ENCODE measurements around the gene DIAPH3. TPM values are rescaled to one million over a fixed set of nuclear protein-coding genes. Genes with fewer than 3 reads are reported as not detected.

Gene DIAPH3
- total RNA-seq, 5 donors from 2014 or later (not counting 1 experiment from before 2014, with no cell fraction given): 0.14 to 0.45 (median 0.30) TPM

- no peaks in the 10 kb centered on the region for H3K4me1 Mint-ChIP-seq
- no peaks in the 10 kb centered on the region for H3K36me3 ChIP-seq (ENCODE audit: control insufficient read depth in 2 of 2, extremely low read depth in 1 of 2, insufficient read depth in 1 of 2, low read length in 1 of 2)
- 100% methylated on average over 1 of the region's 2 CpGs for WGBS (ENCODE audit: insufficient coverage)
- H3K9me3 Mint-ChIP-seq: no peaks in the 10 kb centered on the region
- ATAC-seq (replicated peaks in 1 of 4) (no peak), DNase-seq (no peak)
- no peak overlapping the region for H3K27ac ChIP-seq (ENCODE audit: low read length)
- ChIA-PET POLR2A (no interaction called here), CTCF (no interaction called here)
- no peak overlapping the region for H3K4me3 Mint-ChIP-seq
- H3K4me1 ChIP-seq (ENCODE audit: control insufficient read depth in 1 of 2, extremely low read depth in 1 of 2, insufficient read depth in 2 of 2, low read length in 2 of 2): no peaks in the 10 kb centered on the region
- H3K27ac Mint-ChIP-seq: no peak overlapping the region
- no peaks in the 10 kb centered on the region for H3K9me3 ChIP-seq
- no peaks in the 10 kb centered on the region for H3K36me3 Mint-ChIP-seq
- H3K27me3 ChIP-seq (replicated peaks in 1 of 2; ENCODE audit: control insufficient read depth in 2 of 2, extremely low read depth in 1 of 2, insufficient read depth in 2 of 2, low read length in 1 of 2): no peaks in the 10 kb centered on the region
- no peaks in the 10 kb centered on the region for H3K27me3 Mint-ChIP-seq
- H3K4me3 ChIP-seq (ENCODE audit: control insufficient read depth in 1 of 2, extremely low read depth in 1 of 2, low read length in 1 of 2): no peak overlapping the region
Measured at GRCh38 chr13:59963827-59964226, 199.9 kb downstream of the DIAPH3 start.

- ChIA-PET POLR2A (no interaction called here), CTCF (interaction anchor here in 1 of 2 donors (0.7 kb wide), 1 partner anchor 13 kb away, joined by 5 read pairs; no protein-coding TSS in a partner anchor)
- Histone ChIP-seq H3K4me3 (ENCODE audit: control insufficient read depth in 1 of 2, extremely low read depth in 1 of 2, low read length in 1 of 2) (no peak overlapping the region), H3K9me3 (no peaks in the 10 kb centered on the region), H3K27me3 (replicated peaks in 1 of 2; ENCODE audit: control insufficient read depth in 2 of 2, extremely low read depth in 1 of 2, insufficient read depth in 2 of 2, low read length in 1 of 2) (no peaks in the 10 kb centered on the region), H3K36me3 (ENCODE audit: control insufficient read depth in 2 of 2, extremely low read depth in 1 of 2, insufficient read depth in 1 of 2, low read length in 1 of 2) (no peaks in the 10 kb centered on the region), H3K27ac (ENCODE audit: low read length) (no peak overlapping the region), H3K4me1 (ENCODE audit: control insufficient read depth in 1 of 2, extremely low read depth in 1 of 2, insufficient read depth in 2 of 2, low read length in 2 of 2) (no peaks in the 10 kb centered on the region)
- no peaks in the 10 kb centered on the region for H3K36me3 Mint-ChIP-seq
- H3K4me3 Mint-ChIP-seq: no peak overlapping the region
- no peaks in the 10 kb centered on the region for H3K9me3 Mint-ChIP-seq
- H3K4me1 Mint-ChIP-seq: no peaks in the 10 kb centered on the region
- DNase-seq (no peak), ATAC-seq (replicated peaks in 1 of 4) (no peak)
- no peaks in the 10 kb centered on the region for H3K27me3 Mint-ChIP-seq
- no peak overlapping the region for H3K27ac Mint-ChIP-seq
Measured at GRCh38 chr13:59963383-59963782, 200.3 kb downstream of the DIAPH3 start.

- Mint-ChIP-seq H3K27me3 (no peaks in the 10 kb centered on the region), H3K4me3 (no peak overlapping the region), H3K4me1 (no peaks in the 10 kb centered on the region), H3K9me3 (no peaks in the 10 kb centered on the region), H3K36me3 (no peaks in the 10 kb centered on the region), H3K27ac (no peak overlapping the region)
- Histone ChIP-seq H3K9me3 (no peaks in the 10 kb centered on the region), H3K27me3 (replicated peaks in 1 of 2; ENCODE audit: control insufficient read depth in 2 of 2, extremely low read depth in 1 of 2, insufficient read depth in 2 of 2, low read length in 1 of 2) (no peaks in the 10 kb centered on the region), H3K4me1 (ENCODE audit: control insufficient read depth in 1 of 2, extremely low read depth in 1 of 2, insufficient read depth in 2 of 2, low read length in 2 of 2) (no peaks in the 10 kb centered on the region), H3K4me3 (ENCODE audit: control insufficient read depth in 1 of 2, extremely low read depth in 1 of 2, low read length in 1 of 2) (no peak overlapping the region), H3K27ac (ENCODE audit: low read length) (no peak overlapping the region), H3K36me3 (ENCODE audit: control insufficient read depth in 2 of 2, extremely low read depth in 1 of 2, insufficient read depth in 1 of 2, low read length in 1 of 2) (no peaks in the 10 kb centered on the region)
- ChIA-PET CTCF (no interaction called here), POLR2A (no interaction called here)
- DNase-seq (no peak), ATAC-seq (replicated peaks in 1 of 4) (no peak)
- WGBS (ENCODE audit: insufficient coverage): 100% methylated on average over 2 of the region's 4 CpGs
Measured at GRCh38 chr13:59962343-59962742, 201.4 kb downstream of the DIAPH3 start.

- H3K4me1 ChIP-seq (ENCODE audit: control insufficient read depth in 1 of 2, extremely low read depth in 1 of 2, insufficient read depth in 2 of 2, low read length in 2 of 2): no peaks in the 10 kb centered on the region
- Mint-ChIP-seq H3K9me3 (peaks cover 2 to 3% (median 3%) of the 10 kb centered on the region in 3 donors), H3K27me3 (no peaks in the 10 kb centered on the region), H3K4me1 (no peaks in the 10 kb centered on the region), H3K4me3 (no peak overlapping the region), H3K36me3 (no peaks in the 10 kb centered on the region), H3K27ac (no peak overlapping the region)
- ChIA-PET CTCF (interaction anchor here in 1 of 2 donors (0.6 to 0.7 kb wide), 2 partner anchors 13 to 520 kb away, joined by 3 read pairs; no protein-coding TSS in a partner anchor), POLR2A (no interaction called here)
- WGBS (ENCODE audit: insufficient coverage): no CpG with 5 or more reads among the region's 2 CpGs
- H3K27ac ChIP-seq (ENCODE audit: low read length): no peak overlapping the region
- no peaks in the 10 kb centered on the region for H3K36me3 ChIP-seq (ENCODE audit: control insufficient read depth in 2 of 2, extremely low read depth in 1 of 2, insufficient read depth in 1 of 2, low read length in 1 of 2)
- no peaks in the 10 kb centered on the region for H3K27me3 ChIP-seq (replicated peaks in 1 of 2; ENCODE audit: control insufficient read depth in 2 of 2, extremely low read depth in 1 of 2, insufficient read depth in 2 of 2, low read length in 1 of 2)
- H3K4me3 ChIP-seq (ENCODE audit: control insufficient read depth in 1 of 2, extremely low read depth in 1 of 2, low read length in 1 of 2): no peak overlapping the region
- ATAC-seq (replicated peaks in 1 of 4) (no peak), DNase-seq (no peak)
- H3K9me3 ChIP-seq: no peaks in the 10 kb centered on the region
Measured at GRCh38 chr13:59960683-59961082, 203.0 kb downstream of the DIAPH3 start.

GRCh38 chr13:59957438-59957837 lies 206.3 kb downstream of the DIAPH3 start:
- Histone ChIP-seq H3K27ac (ENCODE audit: low read length) (no peak overlapping the region), H3K9me3 (no peaks in the 10 kb centered on the region), H3K27me3 (replicated peaks in 1 of 2; ENCODE audit: control insufficient read depth in 2 of 2, extremely low read depth in 1 of 2, insufficient read depth in 2 of 2, low read length in 1 of 2) (no peaks in the 10 kb centered on the region), H3K4me1 (ENCODE audit: control insufficient read depth in 1 of 2, extremely low read depth in 1 of 2, insufficient read depth in 2 of 2, low read length in 2 of 2) (no peaks in the 10 kb centered on the region), H3K36me3 (ENCODE audit: control insufficient read depth in 2 of 2, extremely low read depth in 1 of 2, insufficient read depth in 1 of 2, low read length in 1 of 2) (no peaks in the 10 kb centered on the region), H3K4me3 (ENCODE audit: control insufficient read depth in 1 of 2, extremely low read depth in 1 of 2, low read length in 1 of 2) (no peak overlapping the region)
- H3K27me3 Mint-ChIP-seq: no peaks in the 10 kb centered on the region
- POLR2A ChIA-PET: no interaction called here
- no peak overlapping the region for H3K4me3 Mint-ChIP-seq
- peaks cover 6 to 13% (median 8%) of the 10 kb centered on the region in 3 donors for H3K9me3 Mint-ChIP-seq
- H3K27ac Mint-ChIP-seq: no peak overlapping the region
- H3K4me1 Mint-ChIP-seq: no peaks in the 10 kb centered on the region
- CTCF ChIA-PET: no interaction called here
- no peak for DNase-seq
- ATAC-seq (replicated peaks in 1 of 4): no peak
- H3K36me3 Mint-ChIP-seq: no peaks in the 10 kb centered on the region
- WGBS (ENCODE audit: insufficient coverage): no CpG with 5 or more reads among the region's 2 CpGs

- ATAC-seq (replicated peaks in 1 of 4) (no peak), DNase-seq (no peak)
- Mint-ChIP-seq H3K27me3 (no peaks in the 10 kb centered on the region), H3K36me3 (no peaks in the 10 kb centered on the region), H3K27ac (no peak overlapping the region), H3K9me3 (peaks cover 6 to 13% (median 8%) of the 10 kb centered on the region in 3 donors), H3K4me1 (no peaks in the 10 kb centered on the region), H3K4me3 (no peak overlapping the region)
- Histone ChIP-seq H3K4me3 (ENCODE audit: control insufficient read depth in 1 of 2, extremely low read depth in 1 of 2, low read length in 1 of 2) (no peak overlapping the region), H3K4me1 (ENCODE audit: control insufficient read depth in 1 of 2, extremely low read depth in 1 of 2, insufficient read depth in 2 of 2, low read length in 2 of 2) (no peaks in the 10 kb centered on the region), H3K9me3 (no peaks in the 10 kb centered on the region), H3K27ac (ENCODE audit: low read length) (no peak overlapping the region), H3K27me3 (replicated peaks in 1 of 2; ENCODE audit: control insufficient read depth in 2 of 2, extremely low read depth in 1 of 2, insufficient read depth in 2 of 2, low read length in 1 of 2) (no peaks in the 10 kb centered on the region), H3K36me3 (ENCODE audit: control insufficient read depth in 2 of 2, extremely low read depth in 1 of 2, insufficient read depth in 1 of 2, low read length in 1 of 2) (no peaks in the 10 kb centered on the region)
- ChIA-PET POLR2A (no interaction called here), CTCF (no interaction called here)
Measured at GRCh38 chr13:59954601-59955000, 209.1 kb downstream of the DIAPH3 start.

DNA sequence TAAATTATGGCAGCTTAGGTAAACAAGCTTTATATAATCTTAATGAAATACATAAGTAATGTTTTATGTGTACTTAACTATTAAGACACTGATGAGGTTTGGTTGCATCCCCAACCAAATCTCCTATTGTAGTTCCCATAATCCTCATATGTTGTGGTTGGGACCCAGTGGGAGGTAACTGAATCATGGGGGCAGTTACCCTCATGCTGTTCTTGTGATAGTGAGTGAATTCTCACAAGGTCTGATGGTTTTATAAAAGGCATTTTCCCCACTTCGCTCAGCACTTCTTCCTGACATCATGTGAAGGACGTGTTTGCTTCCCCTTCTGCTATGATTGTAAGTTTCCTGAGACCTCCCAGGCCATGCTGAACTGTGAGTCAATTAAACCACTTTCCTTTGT lies 212.7 kb downstream of the DIAPH3 start:
- H3K4me1 ChIP-seq (ENCODE audit: control insufficient read depth in 1 of 2, extremely low read depth in 1 of 2, insufficient read depth in 2 of 2, low read length in 2 of 2): no peaks in the 10 kb centered on the region
- Mint-ChIP-seq H3K36me3 (no peaks in the 10 kb centered on the region), H3K4me3 (no peak overlapping the region), H3K9me3 (peaks cover 6 to 13% (median 8%) of the 10 kb centered on the region in 3 donors), H3K4me1 (no peaks in the 10 kb centered on the region), H3K27me3 (no peaks in the 10 kb centered on the region), H3K27ac (no peak overlapping the region)
- no peak overlapping the region for H3K27ac ChIP-seq (ENCODE audit: low read length)
- no peaks in the 10 kb centered on the region for H3K9me3 ChIP-seq
- 100% methylated on average over 1 of the region's 2 CpGs for WGBS (ENCODE audit: insufficient coverage)
- no peaks in the 10 kb centered on the region for H3K27me3 ChIP-seq (replicated peaks in 1 of 2; ENCODE audit: control insufficient read depth in 2 of 2, extremely low read depth in 1 of 2, insufficient read depth in 2 of 2, low read length in 1 of 2)
- no peak overlapping the region for H3K4me3 ChIP-seq (ENCODE audit: control insufficient read depth in 1 of 2, extremely low read depth in 1 of 2, low read length in 1 of 2)
- DNase-seq (no peak), ATAC-seq (replicated peaks in 1 of 4) (no peak)
- no peaks in the 10 kb centered on the region for H3K36me3 ChIP-seq (ENCODE audit: control insufficient read depth in 2 of 2, extremely low read depth in 1 of 2, insufficient read depth in 1 of 2, low read length in 1 of 2)
- ChIA-PET CTCF (interaction anchor here in 1 of 2 donors (1.1 kb wide), 1 partner anchor 12 kb away, joined by 5 read pairs; no protein-coding TSS in a partner anchor), POLR2A (no interaction called here)
